ENCODE results near the gene F2R.

F2R gene

GRCh38 chr5:76690704-76691466, 25.0 kb upstream of the F2R start:
- no peak for DNase-seq

DNA sequence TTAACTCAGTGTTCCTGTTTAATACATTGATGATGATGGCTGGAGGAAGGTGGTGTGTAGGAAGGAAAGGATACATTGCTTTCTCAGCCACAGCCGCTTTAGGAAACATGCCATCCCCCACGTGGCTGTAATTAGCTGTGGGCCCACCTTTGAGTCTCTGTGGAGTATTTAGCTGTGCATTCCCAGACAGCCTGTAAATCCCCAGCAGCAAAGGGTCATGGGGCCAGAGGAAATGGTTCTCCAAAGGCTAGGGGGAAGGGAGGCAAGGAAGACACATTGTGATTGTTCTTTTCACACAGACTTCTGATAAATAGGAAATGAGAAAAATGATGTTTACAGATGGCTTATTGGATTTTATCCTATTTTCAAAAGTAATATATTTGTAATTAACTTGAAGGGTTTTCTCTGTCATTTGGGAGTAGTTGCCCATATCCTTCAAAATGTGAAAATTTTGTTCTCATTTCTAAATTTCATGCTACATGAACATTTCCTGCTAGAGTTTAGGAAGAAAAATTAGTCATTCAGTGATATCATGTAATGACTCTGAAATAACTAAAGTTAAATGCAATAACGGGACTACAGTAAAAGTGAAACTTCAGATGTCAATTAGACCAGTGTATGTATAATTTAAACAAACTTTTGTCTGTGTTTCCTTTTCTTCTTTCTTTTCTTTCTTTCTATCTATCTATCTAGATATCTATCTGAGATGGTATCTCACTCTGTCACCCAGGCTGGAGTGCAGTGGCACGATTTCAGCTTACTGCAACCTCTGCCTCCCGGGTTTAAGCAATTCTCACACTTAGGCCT, 24.3 kb upstream of the F2R start:
- no peak for DNase-seq

GRCh38 chr5:76692274-76692540, 23.7 kb upstream of the F2R start:
- DNase-seq = no peak

DNA sequence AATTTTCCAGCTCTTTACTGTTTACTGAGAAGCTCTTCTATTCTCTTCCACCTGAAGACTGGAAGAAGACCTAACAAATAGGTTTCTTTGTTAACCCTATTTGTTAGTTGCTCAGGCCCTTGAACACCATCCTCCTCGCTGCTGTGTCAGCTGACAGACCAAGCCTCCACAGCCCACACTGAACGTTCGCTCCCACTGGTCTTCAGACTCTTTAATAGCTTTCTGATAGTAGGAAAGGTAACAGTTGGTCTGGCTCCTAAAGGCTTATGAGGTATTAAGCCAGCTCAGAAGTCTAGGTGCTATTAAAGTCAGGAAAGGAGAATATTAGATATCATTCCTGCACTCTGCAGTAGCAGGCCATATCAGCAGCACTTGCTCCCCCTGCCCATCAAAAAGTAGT, 23.3 kb upstream of the F2R start:
- DNase-seq = no peak

DNA sequence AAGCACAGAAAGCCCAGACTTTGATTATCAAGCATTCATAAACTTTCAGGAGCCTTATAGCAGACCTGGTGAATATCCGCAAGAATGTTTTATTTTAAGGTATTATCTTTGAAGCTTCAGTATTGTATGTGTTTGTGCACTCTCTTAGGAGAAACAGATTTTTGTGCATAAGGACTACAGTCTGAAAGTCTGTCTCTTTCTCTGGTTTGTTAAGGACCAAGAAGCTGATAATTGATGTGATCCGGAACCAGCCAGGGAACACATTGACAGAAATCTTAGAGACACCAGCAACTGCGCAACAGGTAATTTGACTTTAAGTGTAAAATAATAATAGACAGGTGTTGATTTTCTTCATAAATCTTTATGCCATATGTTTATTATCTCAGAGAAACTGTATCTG, 22.8 kb upstream of the F2R start:
- DNase-seq = no peak

GRCh38 chr5:76694317-76694716, 21.6 kb upstream of the F2R start:
- DNase-seq = no peak

DNA sequence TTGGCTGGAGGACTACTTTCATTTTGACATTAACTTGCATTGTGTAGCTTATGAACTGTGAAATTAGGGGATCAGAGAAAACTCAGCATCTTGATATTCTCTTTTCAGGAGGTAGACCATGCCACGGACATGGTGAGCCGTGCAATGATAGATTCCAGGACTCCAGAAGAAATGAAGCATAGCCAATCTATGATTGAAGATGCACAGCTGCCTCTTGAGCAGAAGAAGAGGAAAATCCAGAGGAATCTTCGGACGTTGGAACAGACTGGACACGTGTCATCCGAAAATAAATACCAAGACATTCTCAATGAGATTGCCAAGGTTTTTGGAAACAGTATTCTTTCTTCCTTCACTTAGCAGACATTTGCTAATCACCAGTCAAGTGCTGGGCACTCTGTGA, 20.6 kb upstream of the F2R start:
- DNase-seq = no peak

DNA sequence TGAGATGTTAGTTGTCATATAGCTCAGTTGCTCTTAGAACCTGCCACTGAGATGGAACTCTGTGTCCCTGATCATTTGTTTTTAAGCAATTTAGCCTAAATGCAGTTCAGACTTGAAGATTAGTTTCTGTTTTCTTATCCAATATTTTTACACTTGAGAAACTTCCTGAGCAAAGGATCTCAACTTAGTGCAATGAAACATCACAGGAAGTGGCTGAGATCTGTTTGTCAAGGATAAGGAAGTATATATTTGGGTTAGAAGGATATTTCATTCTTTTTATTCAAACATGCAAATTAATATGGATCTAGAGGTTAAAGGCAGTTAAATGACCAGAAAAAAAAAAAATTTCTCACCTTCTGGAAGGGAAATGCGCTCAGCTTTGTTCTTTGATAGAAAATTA, 19.7 kb upstream of the F2R start:
- no peak for DNase-seq

DNA sequence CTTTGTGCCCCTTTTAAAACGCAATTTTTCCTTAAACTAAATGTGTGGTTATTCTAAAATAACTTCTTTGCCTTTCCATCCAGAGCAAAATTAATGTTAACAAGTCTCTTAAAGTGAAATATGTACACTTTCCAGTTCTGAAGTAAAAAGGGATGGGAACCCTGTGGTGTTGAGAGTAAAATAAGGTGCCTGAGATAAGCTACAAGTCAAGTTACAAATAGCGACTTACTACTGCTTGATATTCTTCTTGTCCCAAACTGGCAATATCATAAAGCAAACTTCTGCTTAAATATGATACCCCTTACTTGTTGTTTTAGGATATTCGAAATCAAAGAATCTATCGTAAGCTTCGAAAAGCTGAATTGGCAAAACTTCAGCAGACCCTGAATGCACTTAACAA, 18.3 kb upstream of the F2R start:
- no peak for DNase-seq

DNA sequence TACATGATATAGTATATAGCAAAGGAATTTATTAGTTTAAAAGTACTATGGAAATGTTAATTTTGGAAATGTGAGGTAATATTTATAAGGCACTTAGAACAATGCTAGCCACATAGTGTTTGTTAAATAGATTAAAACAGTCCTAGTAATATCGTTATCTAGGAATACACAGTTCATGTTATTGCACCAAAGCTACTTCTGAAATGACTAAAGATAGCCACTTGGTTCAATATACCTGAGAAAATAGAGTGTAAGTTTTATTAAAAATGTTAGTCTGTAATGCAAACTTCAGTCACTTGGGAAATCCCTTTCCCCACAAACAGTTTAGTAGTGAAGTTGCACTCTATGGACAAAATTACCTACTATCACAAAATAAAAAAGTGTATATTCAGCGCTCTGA, 15.4 kb upstream of the F2R start:
- DNase-seq = no peak

DNA sequence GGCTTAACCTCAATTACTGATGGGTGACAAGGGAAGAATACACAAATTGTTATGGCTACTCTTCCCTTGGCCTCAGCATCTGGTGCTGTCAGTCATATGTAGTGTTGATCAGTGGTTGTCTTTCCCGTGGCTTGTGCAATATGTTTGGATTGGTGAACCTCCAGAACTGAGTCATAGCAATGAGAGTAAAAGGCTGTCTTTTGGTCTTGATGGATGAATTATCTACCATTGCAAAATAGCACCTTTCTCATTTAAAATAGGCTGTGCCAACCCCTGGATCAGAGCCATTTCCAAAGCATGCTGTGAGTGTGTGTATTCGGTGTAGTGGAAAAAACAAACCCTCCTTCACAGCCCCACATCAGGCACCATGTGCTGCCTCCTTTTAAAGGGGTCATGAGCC, 14.6 kb upstream of the F2R start:
- no peak for DNase-seq

DNA sequence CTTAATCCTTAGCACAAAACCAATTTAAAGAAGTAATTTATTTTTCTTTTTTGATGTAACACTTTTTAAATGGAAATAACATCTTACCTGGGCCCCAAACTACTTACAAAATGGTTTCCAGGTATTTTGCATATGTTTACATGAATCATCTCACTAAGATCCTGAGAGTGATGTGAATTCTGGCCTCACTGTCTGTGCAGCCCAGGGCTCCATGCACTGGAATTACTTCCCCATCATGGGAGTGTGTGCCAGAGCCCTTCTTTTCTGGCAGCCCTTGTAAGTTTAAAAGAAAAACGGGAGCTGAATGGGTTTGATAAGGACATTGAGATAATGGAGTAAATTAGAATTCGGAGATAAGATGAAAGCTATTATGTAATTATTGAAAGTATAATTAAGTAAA, 12.2 kb upstream of the F2R start:
- DNase-seq = no peak

DNA sequence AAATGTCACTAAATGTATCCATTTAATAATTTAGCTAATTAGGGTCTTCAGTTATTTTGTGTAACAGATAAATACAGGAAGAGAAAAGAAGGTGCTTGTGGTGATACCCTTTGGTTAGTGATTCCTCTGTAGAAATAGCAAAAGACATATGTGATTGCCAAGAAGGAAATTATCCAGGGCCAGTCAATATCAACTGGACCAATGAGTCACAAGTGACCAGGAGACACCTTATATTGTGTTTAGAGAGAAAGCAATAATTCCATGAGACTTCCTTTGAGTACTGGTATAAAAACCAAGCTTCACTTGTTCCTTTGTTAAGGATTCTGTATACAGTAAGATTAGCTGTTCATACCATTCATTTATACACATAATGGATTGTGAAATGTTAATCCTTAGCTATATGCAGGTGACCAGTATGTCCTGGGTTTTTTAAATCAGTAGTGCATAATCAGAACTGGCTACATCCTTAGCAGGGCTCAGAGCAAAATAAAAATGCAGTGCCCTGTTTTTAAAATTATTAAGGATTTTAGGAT, 11.7 kb upstream of the F2R start:
- DNase-seq = no peak

DNA sequence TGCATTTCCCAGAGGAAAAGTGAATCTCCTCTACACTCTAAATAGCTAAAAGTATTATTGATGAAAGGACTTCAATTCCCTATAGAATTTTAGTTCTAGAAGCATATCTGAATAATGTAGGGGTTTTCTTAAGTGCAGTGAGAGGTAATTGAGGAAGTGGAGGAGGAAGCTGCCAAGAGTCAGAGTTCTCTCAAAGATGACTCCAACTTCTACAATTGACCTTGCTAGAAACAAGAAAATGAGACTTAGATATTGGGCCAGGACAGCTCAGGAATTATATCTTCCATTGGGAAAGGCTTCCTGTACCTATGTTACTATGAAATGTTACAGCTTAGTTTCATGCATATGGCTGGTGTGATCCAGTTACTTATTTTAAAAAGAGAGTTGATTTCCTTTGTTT, 10.4 kb upstream of the F2R start:
- no peak for DNase-seq

DNA sequence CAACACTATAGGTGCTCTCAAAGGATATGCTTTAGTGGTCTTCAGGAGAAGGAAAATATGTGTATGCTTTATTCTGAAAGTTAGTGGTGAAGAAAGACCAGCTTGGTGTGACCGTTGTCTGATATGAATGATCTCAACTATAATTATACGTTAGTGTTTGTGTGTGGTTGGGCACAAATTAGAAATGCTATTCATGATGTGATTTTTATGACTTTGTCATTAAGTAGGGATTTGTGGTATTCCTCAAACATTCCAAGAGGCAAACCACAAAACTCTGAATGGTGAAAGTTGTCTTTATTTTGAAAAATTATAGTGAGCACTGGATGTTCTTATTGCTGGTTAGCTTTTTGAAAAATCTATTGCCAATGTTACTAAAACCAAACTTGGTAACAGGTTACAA, 6.2 kb upstream of the F2R start:
- no peak for DNase-seq

GRCh38 chr5:76710991-76711390, 4.9 kb upstream of the F2R start:
- DNase-seq = no peak

DNA sequence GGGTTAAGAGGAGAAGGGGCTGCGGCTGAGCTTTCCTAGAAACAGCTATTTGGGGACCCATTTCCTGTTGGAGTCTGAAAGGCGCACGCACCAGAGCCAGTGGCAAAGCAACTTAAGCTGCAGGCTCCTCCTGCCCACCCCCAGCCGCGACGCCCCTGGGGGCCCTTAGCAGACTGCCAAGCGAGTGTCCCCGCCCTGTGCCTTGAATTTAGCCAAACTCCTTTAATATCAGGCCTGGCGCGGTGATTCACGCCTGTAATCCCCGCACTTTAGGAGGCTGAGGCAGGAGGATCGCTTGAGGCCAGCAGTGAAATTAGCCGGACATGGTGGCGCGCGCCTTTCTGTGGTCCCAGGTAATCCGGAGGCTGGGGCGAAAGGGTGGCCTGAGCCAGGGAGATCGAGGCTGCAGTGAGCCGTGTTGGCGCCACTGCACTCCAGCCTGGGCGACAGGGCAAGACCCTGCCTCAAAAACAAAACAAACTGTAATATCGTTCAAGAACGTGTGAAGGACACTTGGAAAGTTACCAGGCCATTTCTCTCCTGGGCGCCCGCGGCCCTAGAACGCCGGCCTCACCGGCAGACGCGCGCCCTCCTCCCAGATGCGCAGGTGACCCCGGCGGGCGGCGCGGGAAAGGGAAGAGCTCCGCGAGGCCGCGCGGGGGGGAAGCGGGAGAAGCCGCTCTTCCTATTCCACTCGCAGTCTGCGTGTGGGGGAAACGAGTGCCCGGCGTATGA, 1.0 kb upstream of the F2R start:
- no peak for DNase-seq

DNA sequence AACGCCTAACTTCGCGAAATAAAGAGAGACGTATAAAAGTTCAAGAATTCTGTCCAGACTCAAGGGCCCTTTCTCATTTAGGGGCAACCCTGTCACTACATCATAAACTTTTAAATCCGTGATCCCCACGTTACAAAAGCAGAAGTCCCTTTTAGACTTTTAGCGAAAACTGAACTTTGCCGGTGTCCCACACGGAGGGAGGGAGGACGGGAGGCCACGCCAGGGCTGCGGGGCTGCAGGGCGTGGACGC, 515 bp upstream of the F2R start:
- no peak for DNase-seq

- DNase-seq = no peak
Measured at GRCh38 chr5:76716456-76717157, 681 bp downstream of the F2R start.

DNA sequence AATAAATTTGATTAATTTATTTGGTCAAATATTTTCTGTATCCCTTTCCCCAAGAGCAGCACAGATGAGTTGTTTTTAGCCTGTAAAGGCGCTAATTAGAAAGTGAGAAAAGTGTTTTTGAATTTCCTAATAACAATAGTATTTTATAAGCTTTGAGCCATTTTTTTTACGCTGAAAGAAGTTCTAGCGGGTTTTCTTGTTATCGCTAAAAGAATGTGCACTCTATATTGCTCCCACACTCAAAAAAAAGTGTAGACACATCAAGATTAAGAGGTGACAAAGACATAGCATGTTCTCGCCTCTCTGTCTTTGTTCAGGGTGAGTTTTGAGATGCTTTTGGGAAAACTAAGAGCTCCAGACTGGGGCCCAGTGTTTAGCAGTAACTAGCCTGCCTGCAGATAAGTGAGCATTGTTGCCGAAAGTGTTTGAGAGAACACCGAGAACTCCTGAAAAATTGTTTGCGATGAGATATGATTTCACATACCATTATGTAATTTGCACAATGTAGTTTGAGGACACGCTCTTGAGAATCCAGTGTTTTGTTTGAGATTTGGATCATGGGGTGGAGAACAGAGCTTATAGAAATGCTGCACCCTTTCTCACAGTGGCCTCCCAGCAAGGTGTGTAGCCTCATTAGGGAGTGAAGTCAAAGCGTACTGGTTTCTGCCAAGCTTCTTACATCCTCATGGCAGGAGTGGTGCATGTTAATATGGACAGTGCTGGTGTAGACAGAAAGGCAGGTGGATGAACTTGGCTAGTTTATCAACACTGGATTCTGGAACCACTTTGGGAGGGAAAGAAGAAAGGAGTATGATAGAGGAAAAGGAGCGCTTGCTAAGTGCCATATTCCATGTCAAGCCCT, 1.5 kb downstream of the F2R start:
- no peak for DNase-seq

- no peak for DNase-seq
Measured at GRCh38 chr5:76718381-76718832, 2.5 kb downstream of the F2R start.

- DNase-seq = no peak
Measured at GRCh38 chr5:76718880-76719279, 3.0 kb downstream of the F2R start.

Data from CD4-positive, alpha-beta T cell treated with Interleukin-4 for 4 hours (primary cell).